HG02763 (cell line): ENCODE data around the gene ZFHX3.

Source experiments
- ATAC-seq: cut with Tn5 transposase; IDR thresholded peaks from one replicate; pipeline ENCODE4 v1.9.1; 2021; ENCODE audit warnings: mild to moderate bottlenecking, moderate library complexity; ENCODE audit not compliant: unreplicated experiment

ZFHX3 gene

DNA sequence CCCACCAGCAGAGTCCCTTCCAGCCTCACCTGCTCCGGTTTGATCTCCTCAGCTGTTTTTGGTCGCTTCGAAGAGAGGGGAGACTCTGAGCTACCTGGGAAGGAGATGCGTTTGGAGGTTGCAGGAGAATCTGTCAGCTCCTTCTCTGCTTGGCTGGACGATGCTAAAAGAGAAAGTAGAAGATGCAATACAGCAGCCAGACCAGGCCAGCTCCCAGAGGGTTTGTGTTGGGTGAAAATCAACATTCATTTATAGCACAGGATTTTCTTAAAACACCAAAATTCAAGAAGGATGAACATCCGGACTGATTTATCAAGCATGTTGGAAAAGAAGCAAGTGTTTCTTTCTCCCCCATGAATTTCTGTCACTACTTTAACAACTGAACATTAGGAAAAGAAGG, 236.1 kb downstream of the ZFHX3 start:
- no peak for ATAC-seq

- no peak for ATAC-seq
Measured at GRCh38 chr16:72811188-72811720, 236.7 kb downstream of the ZFHX3 start.

- ATAC-seq: no peak
Measured at GRCh38 chr16:72810480-72810879, 237.4 kb downstream of the ZFHX3 start.

DNA sequence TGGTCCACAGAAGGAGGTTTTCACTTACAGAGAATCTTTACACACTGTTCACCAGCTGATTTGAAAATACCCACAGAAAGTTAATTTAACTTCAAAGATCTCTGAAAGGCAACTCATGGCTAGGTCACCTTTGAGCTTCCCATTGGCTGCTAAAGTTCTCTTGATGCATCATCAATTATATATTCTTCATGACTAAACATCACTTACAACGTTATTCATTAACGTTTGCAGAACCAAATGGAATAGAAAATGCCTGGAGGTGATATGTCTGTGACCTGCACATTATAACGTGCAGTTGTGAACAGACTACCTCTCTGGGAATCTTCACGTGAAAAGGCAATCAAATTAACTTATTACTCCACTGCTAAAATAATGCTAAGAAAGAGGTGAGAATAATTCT, 238.5 kb downstream of the ZFHX3 start:
- no peak for ATAC-seq

DNA sequence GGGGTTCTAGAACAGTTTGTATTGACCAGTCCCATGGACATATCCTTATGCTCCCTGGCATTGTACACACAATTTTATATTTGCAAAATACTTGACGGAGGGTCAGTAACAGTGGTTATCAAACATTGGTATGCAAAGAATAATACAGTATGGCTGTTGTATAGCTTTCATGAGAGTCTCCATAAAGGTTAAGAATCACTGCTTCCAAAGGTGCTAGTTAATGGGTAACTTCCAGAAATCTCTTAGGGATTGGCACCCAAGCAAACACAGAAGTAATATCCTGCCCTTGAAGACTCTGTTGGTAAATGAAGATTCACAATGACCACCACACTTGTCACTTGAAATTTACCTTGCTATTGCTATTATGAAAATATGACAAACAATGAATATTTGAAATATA, 239.2 kb downstream of the ZFHX3 start:
- no peak for ATAC-seq

DNA sequence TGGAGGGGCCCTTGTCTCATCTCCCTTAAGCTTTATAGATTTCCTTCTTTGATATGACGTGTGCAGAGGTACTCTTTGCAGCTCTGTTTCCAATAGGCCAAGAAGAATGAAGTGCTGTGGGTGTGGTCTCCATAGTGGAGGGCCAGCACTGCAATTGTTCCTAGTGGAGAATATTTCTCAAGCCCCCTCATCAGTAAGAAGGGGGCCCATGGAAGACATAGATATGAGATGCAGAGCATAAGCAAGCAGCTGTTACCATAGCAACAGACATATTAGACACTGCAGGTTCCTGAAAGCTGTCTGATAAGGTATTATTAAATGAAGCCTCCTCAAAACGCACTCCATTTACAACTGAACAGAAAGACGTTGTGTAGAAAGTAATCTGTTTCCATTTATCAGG, 240.7 kb downstream of the ZFHX3 start:
- ATAC-seq: no peak

DNA sequence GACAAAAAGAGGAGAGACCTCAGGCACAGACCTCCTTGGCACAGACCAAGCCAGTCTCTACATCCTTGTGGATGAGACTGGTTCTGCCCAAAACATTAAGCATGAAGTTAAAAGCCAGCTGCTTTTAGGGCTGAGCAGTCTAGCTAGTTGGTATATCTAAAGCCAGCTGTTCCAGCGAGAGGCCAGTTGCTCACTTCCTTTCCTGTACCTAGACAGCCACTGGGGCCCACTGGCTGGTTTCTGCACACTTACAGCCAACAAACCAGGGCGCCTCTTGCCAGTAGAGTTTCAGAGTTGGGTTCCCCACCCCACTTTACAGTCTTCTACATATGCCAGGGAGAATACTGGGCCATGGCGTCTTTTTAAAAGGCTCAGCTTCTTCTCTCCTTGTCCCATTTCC, 242.4 kb downstream of the ZFHX3 start:
- no peak for ATAC-seq

- no peak for ATAC-seq
Measured at GRCh38 chr16:72800524-72801161, 247.3 kb downstream of the ZFHX3 start.

GRCh38 chr16:72798264-72798663, 249.7 kb downstream of the ZFHX3 start:
- ATAC-seq: no peak

- no peak for ATAC-seq
Measured at GRCh38 chr16:72797621-72798020, 250.3 kb downstream of the ZFHX3 start.

DNA sequence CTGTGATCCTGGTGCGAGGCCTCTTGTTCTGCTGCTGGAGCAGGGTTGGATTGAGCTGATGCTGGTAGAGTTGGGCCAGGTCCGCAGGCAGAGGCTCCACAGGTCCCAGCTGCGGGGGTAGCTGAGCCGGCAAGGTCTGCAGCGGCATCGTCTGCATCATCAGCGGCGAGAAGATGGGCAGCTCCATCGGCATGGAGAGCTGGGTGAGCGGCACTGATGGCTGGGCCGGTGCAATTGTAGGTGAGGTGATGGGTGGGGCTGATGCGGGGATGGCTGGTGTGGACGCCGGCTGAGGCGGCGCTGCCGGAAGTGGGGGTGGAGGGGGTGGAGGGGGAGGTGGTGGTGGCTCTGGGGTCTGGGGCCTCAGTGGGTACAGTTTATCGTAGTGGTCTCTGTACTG, 251.7 kb downstream of the ZFHX3 start:
- ATAC-seq: no peak

GRCh38 chr16:72794986-72795385, 252.9 kb downstream of the ZFHX3 start:
- no peak for ATAC-seq

DNA sequence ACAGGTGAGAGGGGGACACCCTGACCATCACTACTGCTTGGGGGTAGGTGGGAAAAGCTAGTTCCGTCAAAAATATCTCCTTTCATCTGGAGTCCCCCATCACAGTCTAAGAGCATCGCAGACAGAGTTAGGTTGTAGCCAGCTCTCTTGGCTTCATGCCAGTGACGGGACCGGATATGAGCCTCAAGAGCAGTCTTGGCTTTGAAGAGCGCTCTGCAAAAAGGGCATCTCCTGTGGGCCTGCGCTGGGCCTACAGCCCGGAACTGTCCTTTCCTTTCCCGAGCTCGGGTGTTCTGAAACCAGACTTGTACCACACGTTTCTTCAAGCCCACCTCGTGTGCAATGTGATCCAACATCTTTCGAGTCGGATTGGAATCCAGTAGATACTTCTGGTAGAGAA, 253.6 kb downstream of the ZFHX3 start:
- no peak for ATAC-seq

DNA sequence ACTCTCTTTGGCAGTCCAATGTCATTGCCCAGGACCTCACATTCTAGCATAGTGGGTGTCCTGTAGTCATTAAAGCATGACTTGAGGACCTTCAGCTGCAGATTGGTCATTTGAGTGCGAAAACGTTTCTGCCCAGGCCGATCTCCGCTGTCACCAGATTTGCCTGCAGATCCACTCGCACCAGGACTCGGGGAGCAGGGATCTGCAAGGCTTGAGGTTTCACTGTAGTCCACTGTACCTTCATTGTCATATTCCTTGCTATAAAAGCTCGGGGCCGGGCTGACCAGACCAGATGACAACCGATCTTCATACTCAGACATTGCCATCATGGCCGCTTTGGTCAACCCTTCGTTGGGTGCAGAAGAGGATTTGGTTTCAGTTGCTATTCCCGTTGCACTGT, 254.2 kb downstream of the ZFHX3 start:
- no peak for ATAC-seq

DNA sequence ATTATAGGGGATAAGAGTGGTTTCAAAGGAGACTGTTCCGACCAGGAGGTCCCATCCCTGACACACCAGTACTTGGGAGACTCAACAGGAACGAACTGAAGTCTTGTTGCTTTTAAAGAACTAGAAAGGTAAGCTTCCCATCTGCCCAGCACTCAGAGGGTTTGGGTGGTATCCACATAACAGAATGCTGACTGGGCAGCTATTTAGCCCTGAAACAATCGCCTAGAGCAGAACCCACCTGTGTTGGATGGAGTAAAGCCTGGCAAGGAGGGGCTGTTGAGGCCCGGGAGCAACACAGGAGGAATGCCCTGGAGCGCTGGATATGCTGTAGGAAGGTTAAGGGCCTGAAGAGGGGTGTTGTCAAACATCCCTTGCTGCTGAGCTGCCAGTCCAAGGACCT, 254.9 kb downstream of the ZFHX3 start:
- ATAC-seq: no peak

- no peak for ATAC-seq
Measured at GRCh38 chr16:72791786-72792185, 256.1 kb downstream of the ZFHX3 start.

DNA sequence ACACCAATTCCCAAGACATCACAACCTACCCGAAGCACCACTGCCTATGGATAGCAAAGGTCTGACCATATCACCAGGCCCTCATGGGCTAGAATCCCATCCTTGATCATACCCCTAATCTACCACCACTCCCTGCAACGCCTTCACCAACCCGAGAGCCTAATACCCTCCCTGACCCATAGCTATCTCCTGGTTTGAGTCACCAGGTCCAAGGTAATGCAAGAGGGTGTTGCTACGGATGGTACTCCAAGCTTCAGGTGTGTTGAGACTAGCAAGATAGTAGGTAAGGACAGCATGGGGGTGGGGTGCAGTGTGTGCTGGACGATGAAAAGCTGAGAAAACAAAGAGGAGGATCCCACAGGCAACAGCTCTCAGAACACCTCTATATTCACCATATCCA, 258.0 kb downstream of the ZFHX3 start:
- no peak for ATAC-seq

DNA sequence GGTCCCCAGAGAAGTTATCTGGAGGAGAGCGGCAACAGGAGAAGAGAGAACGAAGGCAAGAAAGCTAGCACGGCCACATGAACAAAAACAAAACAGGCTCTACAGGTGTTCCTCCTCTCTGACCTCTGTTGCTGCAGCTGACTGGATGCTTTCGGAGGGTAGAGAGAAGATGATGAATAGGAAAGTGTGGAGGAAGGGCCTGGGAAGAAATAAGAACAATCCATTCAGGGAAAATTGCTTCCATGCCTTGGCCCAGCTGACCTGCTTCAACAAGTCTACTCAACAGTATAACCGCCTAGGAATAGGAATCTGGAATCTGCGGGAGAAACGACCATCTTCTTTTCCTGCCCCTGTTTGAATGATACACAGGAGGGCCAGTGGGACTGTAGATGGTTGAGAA, 258.5 kb downstream of the ZFHX3 start:
- no peak for ATAC-seq

DNA sequence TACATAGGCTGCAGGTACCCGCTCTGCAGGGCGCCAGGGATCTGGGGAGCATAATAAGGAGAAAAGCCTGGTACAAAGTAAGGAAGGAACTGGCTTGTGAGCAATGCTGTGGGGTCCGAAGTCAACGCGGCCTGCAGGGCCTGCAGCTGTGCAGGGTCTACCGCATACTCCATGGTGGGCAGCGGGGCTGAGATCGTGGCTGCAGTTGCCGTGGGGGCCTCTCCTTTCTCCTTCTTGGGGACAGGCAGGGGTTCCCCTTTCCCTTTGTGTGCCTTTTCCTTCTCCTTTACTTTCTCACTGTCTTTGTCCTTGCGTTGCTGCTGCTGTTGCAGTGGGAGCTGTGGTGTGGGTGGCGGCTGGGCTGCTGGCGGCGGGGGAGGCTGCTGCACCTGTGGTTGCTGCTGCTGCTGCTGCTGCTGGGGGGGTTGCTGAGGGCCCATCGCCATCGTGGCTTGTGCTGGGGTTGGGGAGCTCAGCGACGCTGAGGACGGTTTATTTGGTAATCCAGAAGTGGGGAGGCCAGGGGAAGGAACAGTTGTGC, 259.6 kb downstream of the ZFHX3 start:
- no peak for ATAC-seq

DNA sequence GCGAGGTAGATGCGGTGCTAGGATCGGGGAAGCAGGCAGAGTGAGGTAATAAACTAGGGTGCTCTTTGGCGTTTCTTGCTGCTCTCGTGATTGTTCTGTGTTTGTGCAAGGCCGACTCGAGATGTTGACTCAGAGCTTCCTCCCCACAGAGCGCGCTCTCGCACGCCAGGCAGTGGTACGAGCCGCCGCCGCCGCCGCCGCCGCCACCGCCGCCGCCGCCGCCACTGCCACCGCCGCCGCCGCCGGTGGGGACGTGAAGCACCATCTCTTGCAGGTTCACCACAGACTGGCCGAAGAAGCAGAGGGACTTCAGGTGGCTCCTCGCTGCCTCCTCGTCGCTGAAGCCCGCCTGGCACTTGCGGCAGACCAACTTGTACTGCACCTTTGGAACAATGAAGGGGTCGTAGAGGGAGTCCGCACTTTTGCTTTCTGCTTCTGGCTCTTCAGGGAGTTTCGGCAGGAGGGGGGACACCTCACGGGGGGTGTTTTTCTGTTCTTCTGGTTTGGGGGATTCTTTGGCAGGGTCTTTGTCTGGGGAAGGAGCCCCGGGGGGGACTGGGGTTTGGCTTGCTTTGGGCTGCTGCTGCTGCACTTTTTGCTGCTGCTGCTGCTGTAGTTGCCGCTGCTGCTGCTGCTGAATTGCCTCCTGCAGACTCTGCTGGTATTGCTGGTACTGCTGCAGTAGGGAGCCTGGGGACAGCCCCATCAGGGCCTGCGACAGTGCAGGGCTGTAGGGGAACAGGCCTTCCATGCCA, 260.2 kb downstream of the ZFHX3 start:
- peak; percentile 86 for ATAC-seq

DNA sequence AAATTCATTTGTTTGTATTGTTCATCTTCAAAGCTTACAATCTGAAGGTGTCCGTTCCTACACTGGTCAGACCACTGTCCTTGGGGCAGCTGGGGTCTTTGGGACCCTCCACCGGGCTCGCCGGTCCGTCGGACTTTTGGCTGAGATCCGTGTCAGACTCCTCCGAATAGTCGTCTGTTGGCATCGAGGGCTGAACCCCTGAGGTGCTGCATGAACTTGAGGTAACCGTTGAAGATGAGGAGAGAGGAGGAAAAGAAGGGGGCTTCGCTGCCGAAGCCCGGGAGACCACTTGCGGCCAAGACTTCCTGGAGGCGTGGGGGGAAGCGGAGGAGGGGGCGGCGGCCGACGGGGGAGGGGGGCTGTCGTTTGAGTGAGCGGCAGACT, 260.8 kb downstream of the ZFHX3 start:
- ATAC-seq: no peak

DNA sequence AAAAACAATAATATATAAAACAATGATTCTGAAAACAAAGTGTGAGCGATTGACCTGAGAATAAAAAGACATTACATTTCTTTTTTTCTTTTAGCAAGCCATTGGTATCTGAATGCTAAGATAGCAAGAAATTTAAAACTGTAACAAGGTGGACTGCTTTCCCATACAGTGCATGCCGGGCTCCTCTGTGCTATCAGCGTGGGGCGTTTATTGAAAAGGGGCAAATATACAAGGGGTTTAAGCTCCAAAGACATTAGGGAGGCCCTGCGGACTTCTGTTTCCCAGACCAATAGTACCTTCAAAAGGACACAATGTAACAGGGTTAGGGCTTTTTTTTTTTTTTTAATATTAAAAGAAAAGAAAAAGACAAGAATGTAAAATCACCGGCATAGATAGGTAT, 261.3 kb downstream of the ZFHX3 start:
- ATAC-seq: no peak
